GM08714 (cell line): ENCODE measurements around the gene HAO2.

Experiments
- H3K4me3 ChIP-seq: fragments of 200-500 bp; sonication (Bioruptor generic); 2 replicates; pipeline ENCODE4 v1.5.1; 2014; ENCODE audit warnings: mild to moderate bottlenecking, low read length, inconsistent platforms
- ZNF274 ChIP-seq: IDR thresholded peaks from 2 replicates; pipeline ENCODE4 v1.6.1; 2012; ENCODE audit warnings: mild to moderate bottlenecking, low read depth, low read length

HAO2 gene

DNA sequence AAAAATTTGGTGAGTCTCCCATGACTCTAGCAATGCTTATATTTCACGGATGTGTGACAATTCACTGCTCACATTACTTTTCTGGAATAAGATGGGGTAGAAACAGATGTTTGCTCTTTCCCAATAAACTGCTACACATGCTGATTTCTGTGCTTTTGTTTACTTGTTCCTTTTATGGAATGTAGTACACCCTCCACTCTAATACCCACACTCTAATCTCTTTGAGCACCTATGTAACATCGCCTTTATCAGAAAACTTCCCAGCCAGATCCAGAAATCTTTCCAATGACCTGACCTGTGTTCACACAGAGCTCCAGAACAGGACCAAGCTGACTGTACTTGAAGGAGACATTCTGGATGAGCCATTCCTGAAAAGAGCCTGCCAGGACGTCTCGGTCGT lies 50.5 kb downstream of the HAO2 start:
- no peak for TF ChIP-seq ZNF274
- H3K4me3 ChIP-seq, result no peak overlapping the region

- H3K4me3 ChIP-seq, result no peak overlapping the region
- no peak for TF ChIP-seq ZNF274
These were observed 52.1 kb downstream of the HAO2 start for GRCh38 chr1:119420638-119421037.

GRCh38 chr1:119422631-119423030 lies 54.0 kb downstream of the HAO2 start:
- TF ChIP-seq ZNF274, result no peak
- H3K4me3 ChIP-seq, result no peak overlapping the region

- no peak for TF ChIP-seq ZNF274
- no peak overlapping the region for H3K4me3 ChIP-seq
These were observed 60.4 kb downstream of the HAO2 start for GRCh38 chr1:119428991-119429390.

GRCh38 chr1:119429687-119430086 lies 61.1 kb downstream of the HAO2 start:
- TF ChIP-seq ZNF274, result no peak
- no peak overlapping the region for H3K4me3 ChIP-seq

DNA sequence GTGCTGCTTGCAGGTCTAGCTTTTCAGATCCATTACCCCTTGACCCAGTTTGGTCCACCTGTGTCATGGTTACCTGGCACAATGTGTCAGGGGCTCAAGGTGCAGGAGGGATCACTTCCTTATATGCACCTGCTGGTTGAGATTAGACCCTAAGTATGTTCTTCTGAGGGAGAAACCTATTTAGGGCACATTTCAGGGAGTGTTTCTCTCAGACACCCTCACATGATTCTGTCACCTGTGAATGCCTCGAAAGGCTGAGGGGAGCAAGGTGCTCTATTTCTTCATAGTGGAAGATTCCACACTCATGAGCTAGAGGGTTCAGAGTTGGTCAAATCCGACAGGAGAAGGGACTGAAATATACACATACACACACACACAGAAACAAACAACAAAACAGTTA lies 61.9 kb downstream of the HAO2 start:
- TF ChIP-seq ZNF274, result no peak

GRCh38 chr1:119431836-119432235 lies 63.3 kb downstream of the HAO2 start:
- H3K4me3 ChIP-seq, result no peak overlapping the region
- TF ChIP-seq ZNF274, result no peak

More for the DNA sequence above, 61.9 kb downstream of the HAO2 start:
- H3K4me3 ChIP-seq, result no peak overlapping the region

DNA sequence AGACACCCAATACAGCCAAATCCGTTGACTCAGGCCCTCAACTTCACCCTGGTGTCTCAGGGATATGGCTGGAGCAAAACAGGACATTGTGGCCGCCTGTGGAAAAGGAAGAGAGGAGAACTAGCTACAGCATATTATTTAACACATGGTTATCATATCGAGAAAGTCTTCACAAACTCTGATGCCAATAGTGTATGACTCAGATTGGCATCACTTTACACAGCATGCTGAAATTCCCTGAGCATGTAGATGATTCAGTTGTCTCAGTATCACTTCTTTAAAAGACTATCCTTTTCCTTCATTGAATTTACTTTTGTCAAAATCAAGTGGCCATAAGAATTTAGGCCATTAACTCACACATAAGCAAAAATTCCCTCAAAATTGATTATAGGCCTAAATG lies 66.5 kb downstream of the HAO2 start:
- no peak overlapping the region for H3K4me3 ChIP-seq
- TF ChIP-seq ZNF274, result no peak

GRCh38 chr1:119438761-119439160 lies 70.2 kb downstream of the HAO2 start:
- TF ChIP-seq ZNF274, result no peak

GRCh38 chr1:119440721-119441307 lies 72.2 kb downstream of the HAO2 start:
- TF ChIP-seq ZNF274, result no peak
- H3K4me3 ChIP-seq, result no peak overlapping the region

More at GRCh38 chr1:119438761-119439160, 70.2 kb downstream of the HAO2 start:
- H3K4me3 ChIP-seq, result no peak overlapping the region

- H3K4me3 ChIP-seq, result no peak overlapping the region
- TF ChIP-seq ZNF274, result no peak
These were observed 74.2 kb downstream of the HAO2 start for GRCh38 chr1:119442756-119443155.
